Kasumi-1 (cell line): Measurements from ENCODE around the gene CEP41.
"Not testable (repeated sequence)": the region's sequence is repeated elsewhere in the genome, so short reads cannot be mapped to it uniquely, and the experiment has no call there.

Experiments used
- DNase-seq, 2 experiments: peaks; one replicate each; lab custom pipeline; 2025; lab: John Stamatoyannopoulos, UW

CEP41 gene

GRCh38 chr7:130387628-130388403, 53.0 kb downstream of the CEP41 start:
- DNase-seq, result no peak

- DNase-seq, result no peak
Measured at GRCh38 chr7:130387306-130387627, 53.5 kb downstream of the CEP41 start.

- no peak for DNase-seq
Measured at GRCh38 chr7:130386876-130387275, 53.9 kb downstream of the CEP41 start.

GRCh38 chr7:130385600-130386066, 55.2 kb downstream of the CEP41 start:
- no peak for DNase-seq

GRCh38 chr7:130384841-130385599, 55.8 kb downstream of the CEP41 start:
- no peak for DNase-seq

GRCh38 chr7:130384371-130384801, 56.4 kb downstream of the CEP41 start:
- DNase-seq, result peak; percentile 35 to 54

- DNase-seq, result no peak
Measured at GRCh38 chr7:130383187-130383980, 57.4 kb downstream of the CEP41 start.

GRCh38 chr7:130381468-130382312, 59.1 kb downstream of the CEP41 start:
- DNase-seq, result no peak

GRCh38 chr7:130380861-130381455, 59.9 kb downstream of the CEP41 start:
- DNase-seq, result no peak

- no peak for DNase-seq
Measured at GRCh38 chr7:130379921-130380860, 60.6 kb downstream of the CEP41 start, which contains the start of gene CPA1. CPA1 (plus strand) TSS chr7:130380494; CDS start chr7:130380521, 27 bp downstream.

- DNase-seq, result no peak
Measured at GRCh38 chr7:130379532-130379920, 61.3 kb downstream of the CEP41 start.

GRCh38 chr7:130379019-130379418, 61.8 kb downstream of the CEP41 start:
- no peak for DNase-seq

- DNase-seq, result no peak
Measured at GRCh38 chr7:130377178-130377577, 63.6 kb downstream of the CEP41 start.

- DNase-seq, result not testable (repeated sequence)
Measured at GRCh38 chr7:130376461-130376860, 64.4 kb downstream of the CEP41 start.

GRCh38 chr7:130374507-130374906, 66.3 kb downstream of the CEP41 start:
- no peak for DNase-seq

GRCh38 chr7:130372402-130373165, 68.2 kb downstream of the CEP41 start:
- no peak for DNase-seq

- no peak for DNase-seq
Measured at GRCh38 chr7:130371046-130371445, 69.8 kb downstream of the CEP41 start.

GRCh38 chr7:130369831-130370550, 70.8 kb downstream of the CEP41 start:
- no peak for DNase-seq
